Measurements from ENCODE around the gene SSBP4. TPM values are rescaled to one million over a fixed set of nuclear protein-coding genes. Genes with fewer than 3 reads are reported as not detected.

SSBP4 gene
- total and polyA plus RNA-seq, 9 of the 15 experiments (the other 6 are each of a cell fraction or from before 2014, with no cell fraction given), result 1.1 to 189 (median 39.0) TPM

- TF ChIP-seq KLF10 (CRISPR knock-in tag; IDR thresholded peaks at IDR 0.05), result no peak
- no peak; the same call in 1 of the 2 replicates for TF ChIP-seq PTBP1 (IDR thresholded peaks at IDR 0.05; ENCODE audit: low read depth, low read length)
- no peak for TF ChIP-seq CBX3 (IDR thresholded peaks at IDR 0.05; ENCODE audit: borderline replicate concordance in 1 of 2, low read length in 2 of 2)
- no peak for TF ChIP-seq MYBL2 (IDR thresholded peaks at IDR 0.05; ENCODE audit: low read depth)
- no peak for TF ChIP-seq MYBL2 (CRISPR knock-in tag; IDR thresholded peaks at IDR 0.05; ENCODE audit: borderline replicate concordance)
- TF ChIP-seq FOSL1 (tag; conservative IDR thresholded peaks at IDR 0.05), result peak; percentile 32; the same call in 1 of the 2 replicates
- no peak for TF ChIP-seq GATAD2A (IDR thresholded peaks at IDR 0.05)
- TF ChIP-seq BHLHE40 (IDR thresholded peaks at IDR 0.05; ENCODE audit: low read length), result no peak
- no peak for TF ChIP-seq FOXA1 (IDR thresholded peaks at IDR 0.05; ENCODE audit: borderline replicate concordance)
- no peak for TF ChIP-seq HINFP (tag; conservative IDR thresholded peaks at IDR 0.05; ENCODE audit: low read depth)
- TF ChIP-seq XRCC5 (IDR thresholded peaks at IDR 0.05; ENCODE audit: low read depth, low read length), result no peak
- no peak for TF ChIP-seq CHD7 (IDR thresholded peaks at IDR 0.05; ENCODE audit: low read depth, low read length)
- TF ChIP-seq TARDBP (IDR thresholded peaks at IDR 0.05), result no peak
- TF ChIP-seq ZNF77 (CRISPR knock-in tag; IDR thresholded peaks at IDR 0.05), result no peak
- no peak for TF ChIP-seq SMARCC2 (IDR thresholded peaks at IDR 0.05; ENCODE audit: low read depth)
Observed at GRCh38 chr19:18417250-18418028, 1.8 kb upstream of the SSBP4 start (continued).

Measured in K562 (cell line).